Adipocyte (in vitro differentiated cells): ENCODE measurements around the gene SCN1B.

Experiments used
- DNase-seq: peaks from one replicate; pipeline ENCODE4 v3.0.0-alpha.2; 2015; ENCODE audit warnings: low read depth
- H3K27me3 ChIP-seq: replicated peaks from 2 replicates; pipeline ENCODE4 v1.7.0; 2013; ENCODE audit warnings: mild to moderate bottlenecking, low read length, moderate library complexity; ENCODE audit not compliant: control insufficient read depth, insufficient read depth
- H3K36me3 ChIP-seq: 2 replicates; pipeline ENCODE4 v1.7.0; 2013; ENCODE audit warnings: low read length, mild to moderate bottlenecking, moderate library complexity; ENCODE audit not compliant: control insufficient read depth, insufficient read depth, severe bottlenecking
- H3K4me1 ChIP-seq: 2 replicates; pipeline ENCODE4 v1.7.0; 2013; ENCODE audit warnings: mild to moderate bottlenecking, low read length, moderate library complexity; ENCODE audit not compliant: control insufficient read depth, insufficient read depth
- H3K4me3 ChIP-seq: 2 replicates; pipeline ENCODE4 v1.7.0; 2013; ENCODE audit warnings: mild to moderate bottlenecking, low read length, moderate library complexity
- H3K9ac ChIP-seq: 2 replicates; pipeline ENCODE4 v1.7.0; 2013; ENCODE audit warnings: mild to moderate bottlenecking, low read length, moderate library complexity
- H3K9me3 ChIP-seq: 2 replicates; pipeline ENCODE4 v1.7.0; 2013; ENCODE audit warnings: mild to moderate bottlenecking, low read length, moderate library complexity; ENCODE audit not compliant: control insufficient read depth

The SCN1B gene

DNA sequence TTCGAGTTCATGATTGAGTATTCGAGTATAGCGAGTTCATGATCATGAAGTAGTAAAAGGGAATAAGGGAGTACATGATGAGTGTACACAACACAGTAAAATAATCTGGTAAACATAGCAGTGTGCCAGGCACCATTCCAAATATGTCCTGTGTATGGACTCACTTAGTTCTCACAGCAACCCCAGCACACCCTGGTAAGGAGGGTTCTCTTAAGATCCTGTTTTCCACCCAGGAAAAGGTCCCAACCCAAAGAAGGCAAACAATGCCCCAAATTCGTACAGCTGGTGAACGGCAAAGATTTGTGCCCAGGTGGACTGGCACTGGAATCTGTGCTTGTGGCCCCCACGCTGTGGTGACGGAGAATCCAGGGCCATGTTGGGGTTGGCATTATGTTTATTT, 32.7 kb downstream of the SCN1B start:
- Histone ChIP-seq H3K4me3 (no peak overlapping the region), H3K9ac (no peak overlapping the region), H3K27me3 (peaks cover 4% of the 10 kb centered on the region), H3K9me3 (no peaks in the 10 kb centered on the region), H3K4me1 (peaks cover 6% of the 10 kb centered on the region), H3K36me3 (no peaks in the 10 kb centered on the region)
- DNase-seq: no peak

DNA sequence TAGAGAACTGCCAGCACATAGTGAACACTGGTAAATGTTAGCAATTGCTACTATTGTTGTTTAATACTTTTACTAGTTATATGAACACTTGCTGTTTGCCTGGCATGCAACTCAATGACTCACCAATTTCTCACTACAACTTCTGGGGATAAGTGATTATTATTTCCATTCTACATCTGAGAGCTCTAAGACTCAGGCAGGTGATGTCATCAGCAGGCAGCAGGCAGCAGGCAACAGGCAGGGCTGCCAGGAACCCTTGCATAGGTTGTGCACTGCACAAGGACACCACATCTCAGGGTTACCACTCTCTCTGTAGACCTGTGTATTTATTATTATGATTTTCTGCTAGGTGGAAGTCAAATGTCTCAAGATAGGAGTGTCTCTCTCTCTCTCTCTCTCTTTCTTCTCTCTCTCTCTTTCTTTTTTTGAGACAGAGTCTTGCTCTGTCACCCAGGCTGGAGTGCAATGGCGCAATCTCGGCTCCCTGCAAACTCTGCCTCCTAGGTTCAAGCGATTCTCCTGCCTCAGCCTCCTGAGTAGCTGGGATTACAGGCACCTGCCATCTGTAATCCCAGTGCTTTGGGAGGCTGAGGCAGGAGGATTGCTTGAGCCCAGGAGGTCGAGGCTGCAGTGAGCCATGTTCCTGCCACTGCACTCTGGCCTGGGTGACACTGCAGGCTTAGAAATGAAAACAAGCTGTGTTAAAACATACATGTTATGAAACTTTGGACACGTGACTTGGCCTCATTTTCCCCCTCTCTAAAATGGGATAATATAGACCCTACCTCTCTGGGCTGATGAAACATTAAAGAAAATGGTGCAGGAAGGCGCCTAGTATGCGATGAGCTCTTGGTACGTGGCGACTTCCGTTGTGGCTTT, 33.9 kb downstream of the SCN1B start:
- Histone ChIP-seq H3K27me3 (peaks cover 5% of the 10 kb centered on the region), H3K36me3 (no peaks in the 10 kb centered on the region), H3K4me3 (no peak overlapping the region), H3K4me1 (peaks cover 11% of the 10 kb centered on the region), H3K9ac (no peak overlapping the region), H3K9me3 (no peaks in the 10 kb centered on the region)
- peak; percentile 40 for DNase-seq

- Histone ChIP-seq H3K4me1 (peaks cover 11% of the 10 kb centered on the region), H3K4me3 (no peak overlapping the region), H3K9me3 (peaks cover 7% of the 10 kb centered on the region), H3K36me3 (no peaks in the 10 kb centered on the region), H3K27me3 (peaks cover 5% of the 10 kb centered on the region), H3K9ac (no peak overlapping the region)
- no peak for DNase-seq
Measured at GRCh38 chr19:35065574-35065973, 35.3 kb downstream of the SCN1B start.

DNA sequence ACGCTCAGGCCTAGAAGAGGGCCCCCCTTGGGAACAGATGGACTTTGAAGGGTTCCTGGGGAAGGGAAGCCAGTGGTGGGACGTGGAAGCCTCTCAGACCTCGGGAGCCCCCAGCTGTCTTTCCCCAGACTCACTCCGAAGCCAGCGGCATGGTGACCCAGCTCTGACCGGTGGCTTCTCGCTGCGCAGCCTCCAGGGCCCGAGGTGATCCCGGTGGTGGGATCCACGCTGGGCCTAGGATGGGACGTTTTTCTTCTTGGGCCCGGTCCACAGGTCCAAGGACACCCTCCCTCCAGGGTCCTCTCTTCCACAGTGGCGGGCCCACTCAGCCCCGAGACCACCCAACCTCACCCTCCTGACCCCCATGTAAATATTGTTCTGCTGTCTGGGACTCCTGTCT, 35.9 kb downstream of the SCN1B start:
- peaks cover 11% of the 10 kb centered on the region for H3K4me1 ChIP-seq
- no peak overlapping the region for H3K4me3 ChIP-seq
- DNase-seq: no peak
- peaks cover 5% of the 10 kb centered on the region for H3K27me3 ChIP-seq
- H3K9me3 ChIP-seq: peaks cover 9% of the 10 kb centered on the region
- H3K36me3 ChIP-seq: no peaks in the 10 kb centered on the region
- no peak overlapping the region for H3K9ac ChIP-seq

GRCh38 chr19:35066691-35067563, 36.7 kb downstream of the SCN1B start:
- no peak overlapping the region for H3K4me3 ChIP-seq
- peak; percentile 94 for DNase-seq
- H3K4me1 ChIP-seq: peaks cover 11% of the 10 kb centered on the region
- peaks cover 5% of the 10 kb centered on the region for H3K27me3 ChIP-seq
- H3K9ac ChIP-seq: no peak overlapping the region
- peaks cover 9% of the 10 kb centered on the region for H3K9me3 ChIP-seq
- no peaks in the 10 kb centered on the region for H3K36me3 ChIP-seq

GRCh38 chr19:35068941-35069634, 38.8 kb downstream of the SCN1B start:
- Histone ChIP-seq H3K9me3 (peaks cover 9% of the 10 kb centered on the region), H3K4me3 (no peak overlapping the region), H3K4me1 (peaks cover 6% of the 10 kb centered on the region), H3K27me3 (peaks cover 11% of the 10 kb centered on the region), H3K9ac (no peak overlapping the region), H3K36me3 (no peaks in the 10 kb centered on the region)
- DNase-seq: no peak

GRCh38 chr19:35069696-35070095, 39.4 kb downstream of the SCN1B start:
- Histone ChIP-seq H3K36me3 (no peaks in the 10 kb centered on the region), H3K9me3 (peaks cover 9% of the 10 kb centered on the region), H3K27me3 (peaks cover 11% of the 10 kb centered on the region), H3K4me1 (peaks cover 5% of the 10 kb centered on the region), H3K9ac (no peak overlapping the region), H3K4me3 (no peak overlapping the region)
- peak; percentile 39 for DNase-seq

- Histone ChIP-seq H3K27me3 (peaks cover 11% of the 10 kb centered on the region), H3K36me3 (no peaks in the 10 kb centered on the region), H3K4me1 (peaks cover 5% of the 10 kb centered on the region), H3K9me3 (peaks cover 9% of the 10 kb centered on the region), H3K4me3 (no peak overlapping the region), H3K9ac (no peak overlapping the region)
- no peak for DNase-seq
Measured at GRCh38 chr19:35070471-35070870, 40.2 kb downstream of the SCN1B start.

DNA sequence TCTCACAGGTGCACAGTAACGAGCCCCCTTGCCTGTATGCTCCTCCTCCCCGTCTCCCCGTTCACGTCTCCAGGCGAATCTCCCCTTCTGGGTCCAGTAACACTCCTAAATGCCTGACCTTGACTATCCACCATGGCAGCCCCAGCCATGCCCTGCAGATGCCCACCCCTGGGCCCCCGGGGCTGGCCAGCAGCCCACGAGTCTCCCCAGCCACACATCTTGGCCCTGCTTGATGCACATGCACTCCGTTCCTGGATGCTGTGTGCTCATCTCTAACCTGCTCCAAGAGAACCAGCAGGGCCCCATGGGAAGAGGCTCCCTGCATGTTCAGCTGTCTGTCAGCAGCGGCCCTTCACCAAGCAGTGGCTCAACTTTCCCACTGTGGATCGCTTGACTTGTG, 43.2 kb downstream of the SCN1B start:
- no peak for DNase-seq
- H3K9ac ChIP-seq: no peak overlapping the region
- peaks cover 21% of the 10 kb centered on the region for H3K27me3 ChIP-seq
- no peaks in the 10 kb centered on the region for H3K36me3 ChIP-seq
- H3K9me3 ChIP-seq: peaks cover 9% of the 10 kb centered on the region
- peaks cover 2% of the 10 kb centered on the region for H3K4me1 ChIP-seq
- no peak overlapping the region for H3K4me3 ChIP-seq

GRCh38 chr19:35073941-35074340, 43.7 kb downstream of the SCN1B start:
- Histone ChIP-seq H3K4me3 (no peak overlapping the region), H3K36me3 (no peaks in the 10 kb centered on the region), H3K27me3 (peaks cover 24% of the 10 kb centered on the region), H3K4me1 (no peaks in the 10 kb centered on the region), H3K9me3 (peaks cover 9% of the 10 kb centered on the region), H3K9ac (no peak overlapping the region)
- DNase-seq: no peak
